ENCODE data around the gene CELSR1.

DNA sequence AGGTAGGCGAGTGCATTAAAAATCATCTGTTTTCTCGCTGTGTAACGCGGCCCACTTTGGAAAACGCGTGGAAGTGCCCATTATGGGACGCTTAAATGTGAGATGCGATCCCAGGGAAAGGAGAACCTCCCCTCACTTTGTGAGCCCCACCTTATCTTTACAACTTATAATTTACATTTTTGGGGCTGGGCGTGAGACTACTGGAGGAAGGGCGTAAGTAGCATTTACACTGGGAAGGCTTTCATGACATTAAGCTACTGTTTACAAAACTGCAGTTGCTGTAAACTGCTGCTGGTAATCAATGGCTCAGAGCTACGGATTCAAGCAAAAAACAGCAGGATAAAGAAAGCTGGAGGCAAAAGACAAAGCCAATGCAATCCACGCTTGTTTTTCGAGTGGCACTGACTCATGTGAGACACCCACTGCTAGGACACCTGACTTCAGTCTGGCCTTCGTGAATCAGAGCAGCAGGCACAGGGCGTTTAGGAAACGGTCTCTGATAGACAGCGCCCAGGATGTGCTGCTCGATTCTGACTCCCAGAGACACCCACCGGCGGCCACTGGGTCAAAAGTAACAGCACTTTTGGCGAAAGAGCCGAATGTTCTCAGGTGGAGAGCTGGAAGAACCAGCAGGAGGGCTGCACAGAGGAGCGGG, 123.6 kb downstream of the CELSR1 start:
- TF ChIP-seq, protein P1, sequence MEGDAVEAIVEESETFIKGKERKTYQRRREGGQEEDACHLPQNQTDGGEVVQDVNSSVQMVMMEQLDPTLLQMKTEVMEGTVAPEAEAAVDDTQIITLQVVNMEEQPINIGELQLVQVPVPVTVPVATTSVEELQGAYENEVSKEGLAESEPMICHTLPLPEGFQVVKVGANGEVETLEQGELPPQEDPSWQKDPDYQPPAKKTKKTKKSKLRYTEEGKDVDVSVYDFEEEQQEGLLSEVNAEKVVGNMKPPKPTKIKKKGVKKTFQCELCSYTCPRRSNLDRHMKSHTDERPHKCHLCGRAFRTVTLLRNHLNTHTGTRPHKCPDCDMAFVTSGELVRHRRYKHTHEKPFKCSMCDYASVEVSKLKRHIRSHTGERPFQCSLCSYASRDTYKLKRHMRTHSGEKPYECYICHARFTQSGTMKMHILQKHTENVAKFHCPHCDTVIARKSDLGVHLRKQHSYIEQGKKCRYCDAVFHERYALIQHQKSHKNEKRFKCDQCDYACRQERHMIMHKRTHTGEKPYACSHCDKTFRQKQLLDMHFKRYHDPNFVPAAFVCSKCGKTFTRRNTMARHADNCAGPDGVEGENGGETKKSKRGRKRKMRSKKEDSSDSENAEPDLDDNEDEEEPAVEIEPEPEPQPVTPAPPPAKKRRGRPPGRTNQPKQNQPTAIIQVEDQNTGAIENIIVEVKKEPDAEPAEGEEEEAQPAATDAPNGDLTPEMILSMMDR (conservative IDR thresholded peaks at IDR 0.05; ENCODE audit: low read depth, low read length) = no peak
- TF ChIP-seq EZH2 (IDR thresholded peaks at IDR 0.05; ENCODE audit: low read length, unreplicated experiment) (no peak), EZH2phosphoT487 (IDR thresholded peaks at IDR 0.05; ENCODE audit: borderline replicate concordance, low read length) (no peak)

Data from PC-3 (cell line).